H1 (cell line): ENCODE data around the gene PLA2G4E. TPM values are rescaled to one million over a fixed set of nuclear protein-coding genes. Genes with fewer than 3 reads are reported as not detected.

Experiments
- CBX5 ChIP-seq: fragments of 300-800, 300-1000 bp; sonication (generic); IDR thresholded peaks from 2 replicates; pipeline ENCODE4 v1.7.1; 2016; ENCODE audit warnings: antibody characterized with exemption, low read length, low read depth
- CBX8 ChIP-seq: fragments of 300-800, 300-1000 bp; sonication (generic); IDR thresholded peaks from 2 replicates; pipeline ENCODE4 v1.7.1; 2016; ENCODE audit warnings: low read depth, low read length, borderline replicate concordance
- EP300 ChIP-seq, 2 experiments: IDR thresholded peaks; 1 replicate in 1 of 2; 2 replicates in 1 of 2; pipeline ENCODE4 v1.6.1; 2011 to 2012; ENCODE audit warnings: low read depth in 2 of 2, low read length in 2 of 2, mild to moderate bottlenecking in 2 of 2, borderline replicate concordance in 1 of 2, inconsistent platforms in 1 of 2, moderate library complexity in 1 of 2
- polyA plus RNA-seq, 7 experiments: library from polyadenylated mRNA; depleted of rRNA in 3 of 7; stranded (reverse) in 5 of 7; unstranded in 2 of 7; fragments of >200 nt in 5 of 7; fragments of 200-250 nt in 2 of 7; gene quantifications; 1 replicate in 5 of 7; 2 replicates in 1 of 7; 4 replicates in 1 of 7; pipeline versions ENCODE4 v1.2.1 to v1.2.3, GENCODE V29; 2011 to 2013; ENCODE audit warnings: missing spikeins in 2 of 7, mixed read lengths in 2 of 7
- total RNA-seq: library from RNA; stranded (reverse); fragmentation: NEBNext Ultra II Directional; extraction: Animal tissue kit (Norgen Biotek cat#: 25700); gene quantifications from 2 replicates; pipeline ENCODE4 v1.2.1, GENCODE V29; 2021

PLA2G4E gene
- total and polyA plus RNA-seq, 2 of the 8 experiments (the other 6 are each of a cell fraction or from before 2014, with no cell fraction given), result 0.03 TPM; not detected in 1

DNA sequence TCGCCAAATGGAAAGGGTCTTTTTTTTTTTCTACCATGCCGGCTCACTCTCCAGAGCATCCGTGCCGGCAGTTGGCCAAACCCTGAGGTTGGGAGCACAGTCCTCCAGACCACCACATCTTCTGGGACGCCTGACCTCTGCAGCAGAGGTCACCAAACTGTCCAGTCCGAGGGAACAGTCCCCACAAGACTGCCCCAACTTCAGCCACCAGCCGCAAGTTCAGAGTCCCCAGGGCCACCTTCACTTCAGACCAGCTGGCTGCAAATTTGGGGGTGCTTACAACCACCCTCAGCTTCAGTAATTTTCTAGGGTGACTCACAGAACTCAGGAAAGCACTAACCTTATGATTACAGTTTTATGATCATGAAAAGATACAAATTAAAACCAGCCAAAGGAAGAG lies 44.6 kb upstream of the PLA2G4E start (continued):
- TF ChIP-seq EP300 (IDR thresholded peaks at IDR 0.05; ENCODE audit: borderline replicate concordance in 1 of 2, low read depth in 2 of 2, low read length in 2 of 2), result no peak
- no peak for TF ChIP-seq CBX8
- TF ChIP-seq CBX5, result no peak
